ENCODE data around the gene ATP6V0D1.
"Not testable (repeated sequence)": the region's sequence is repeated elsewhere in the genome, so short reads cannot be mapped to it uniquely, and the experiment has no call there.

ATP6V0D1 gene

DNA sequence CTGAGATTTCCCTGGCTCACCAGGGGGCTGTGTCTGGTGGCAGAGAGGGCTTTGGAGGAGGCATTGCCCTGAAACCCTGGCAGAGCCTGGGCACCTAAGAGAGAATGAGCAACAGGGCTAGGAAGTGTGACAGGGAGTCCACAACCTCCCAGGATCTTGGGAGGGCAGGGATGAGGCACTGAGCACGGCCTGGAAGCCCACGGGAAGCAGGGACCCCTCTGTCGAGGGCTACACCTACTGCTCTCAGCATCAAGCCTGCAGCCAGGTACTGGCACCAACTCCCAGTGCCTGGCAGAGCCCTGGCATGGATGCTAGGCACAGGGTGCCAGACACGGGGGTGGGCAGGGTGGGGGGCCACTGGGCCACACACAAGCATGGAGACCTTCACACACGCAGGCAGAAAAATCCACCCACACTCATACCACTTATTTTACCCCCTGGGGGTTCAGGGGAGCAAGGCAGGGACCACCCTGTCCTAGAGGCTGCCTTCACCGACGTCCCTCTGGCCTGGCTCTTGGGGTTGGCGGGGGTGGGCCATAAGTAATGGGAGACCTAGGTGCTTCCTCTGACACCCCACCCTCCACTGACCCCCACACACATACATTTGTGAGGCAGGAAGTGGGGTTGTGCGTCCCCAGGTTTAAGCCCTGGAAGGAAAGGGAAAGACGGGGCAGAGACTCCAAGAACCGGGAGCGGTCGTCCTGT lies 51.0 kb downstream of the ATP6V0D1 start:
- DNase-seq (ENCODE audit: low read depth in 1 of 2, low spot score in 1 of 2): no peak

DNA sequence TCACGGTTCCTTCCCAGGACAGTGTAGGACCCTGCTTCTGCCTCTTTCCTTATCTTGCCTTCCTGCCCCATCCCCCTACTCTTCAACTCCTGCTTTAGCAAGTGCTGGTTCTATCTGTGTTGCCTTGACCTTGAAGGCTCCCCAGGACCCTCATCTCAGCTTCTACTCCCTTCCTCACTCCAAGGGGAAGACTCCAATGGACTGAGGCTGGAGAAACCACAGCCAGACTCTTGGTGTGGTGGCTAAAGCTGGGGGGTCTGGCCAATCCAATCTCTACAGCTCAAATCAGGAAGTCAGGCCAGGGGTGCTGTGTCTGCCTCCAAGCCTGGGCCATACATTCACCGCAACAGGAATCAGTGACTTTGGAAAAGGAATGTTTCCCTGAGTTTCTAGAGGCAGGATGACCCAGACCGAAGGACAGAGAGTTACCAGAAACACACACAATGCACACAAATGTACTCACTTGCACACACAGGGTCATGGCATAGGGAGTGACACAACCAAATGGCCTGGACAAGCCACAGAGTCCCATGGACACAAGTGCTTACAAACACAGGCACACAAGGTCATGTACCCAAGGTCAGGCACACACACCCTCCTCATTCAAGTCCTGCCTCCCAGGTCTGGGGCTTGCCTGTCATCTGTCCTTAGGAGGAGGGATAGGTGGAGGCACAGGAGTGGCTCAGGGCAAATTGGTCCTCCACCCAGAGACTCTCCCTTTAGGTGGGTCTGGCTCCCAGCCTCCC lies 51.7 kb downstream of the ATP6V0D1 start:
- no peak for DNase-seq (ENCODE audit: low read depth in 1 of 2, low spot score in 1 of 2)

DNA sequence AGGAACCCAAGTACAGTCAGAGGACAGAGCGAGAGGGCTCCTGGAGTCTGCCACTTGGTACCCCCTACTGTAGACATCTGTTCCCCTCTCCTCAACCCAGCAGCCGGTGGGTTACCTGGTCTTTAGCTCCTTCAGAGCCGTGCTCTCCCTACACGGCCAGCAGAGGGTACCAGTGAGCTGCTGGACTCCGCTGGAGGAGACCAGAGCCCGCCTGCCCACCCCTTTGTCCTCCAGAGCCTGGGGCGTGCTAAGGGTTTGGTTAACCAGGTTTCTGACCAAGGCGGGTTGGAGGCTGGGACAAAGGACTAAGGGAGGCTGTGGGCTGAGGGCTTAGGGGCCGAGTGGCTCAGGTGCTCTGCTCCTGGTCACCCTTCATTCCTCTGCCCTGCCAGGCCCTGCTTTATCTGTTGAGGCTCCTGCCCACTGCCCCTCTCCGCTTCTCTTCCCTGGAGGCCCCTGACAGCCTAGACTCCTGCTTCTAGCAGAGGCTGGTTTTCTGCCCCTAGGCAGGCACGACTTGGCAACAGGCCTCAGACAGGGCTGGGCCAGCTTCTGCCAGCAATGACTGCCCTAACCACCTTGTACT lies 52.7 kb downstream of the ATP6V0D1 start:
- DNase-seq (ENCODE audit: low read depth in 1 of 2, low spot score in 1 of 2): peak in 1 of 2 donors; percentile 36

DNA sequence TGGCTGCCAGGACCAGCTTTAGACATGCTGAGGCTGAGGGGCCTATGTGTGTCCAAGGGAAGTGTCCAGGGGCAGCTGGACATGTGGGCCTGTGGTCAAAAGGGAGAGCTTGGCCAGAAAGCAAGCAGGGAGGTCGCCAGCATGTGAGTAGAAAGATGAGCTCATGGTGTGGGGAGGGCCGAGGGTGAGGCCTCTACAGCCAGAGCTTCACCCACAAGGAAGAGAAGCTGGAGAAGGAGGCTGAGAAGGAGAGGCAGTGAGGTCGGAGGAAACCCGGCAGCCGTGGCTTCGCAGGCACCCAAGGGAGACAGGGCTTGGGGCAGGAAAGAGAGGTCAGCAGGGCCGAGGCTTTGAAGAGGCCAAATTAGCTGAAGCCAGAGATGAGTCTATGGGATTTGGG lies 54.0 kb downstream of the ATP6V0D1 start:
- no peak for DNase-seq (ENCODE audit: low read depth in 1 of 2, low spot score in 1 of 2)

DNA sequence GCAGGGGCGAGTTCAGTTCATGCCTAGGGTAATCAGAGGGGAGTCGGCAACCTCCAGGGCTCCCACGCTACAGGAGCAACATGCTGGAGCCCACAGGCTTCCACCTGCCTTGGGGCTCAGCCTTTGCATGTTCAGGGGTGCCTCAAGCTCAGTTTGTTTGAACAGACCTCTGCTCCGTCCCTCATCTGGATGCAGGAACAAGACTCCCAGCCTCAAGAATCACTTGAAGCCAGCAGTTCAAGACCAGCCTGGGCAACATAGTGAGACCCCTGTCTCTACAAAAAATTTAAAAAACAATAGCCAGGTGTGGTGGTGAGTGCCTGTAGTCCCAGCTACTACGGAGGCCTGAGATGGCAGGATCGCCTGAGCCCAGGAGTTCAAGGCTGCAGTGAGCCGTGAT lies 54.9 kb downstream of the ATP6V0D1 start:
- DNase-seq (ENCODE audit: low read depth in 1 of 2, low spot score in 1 of 2): no peak

DNA sequence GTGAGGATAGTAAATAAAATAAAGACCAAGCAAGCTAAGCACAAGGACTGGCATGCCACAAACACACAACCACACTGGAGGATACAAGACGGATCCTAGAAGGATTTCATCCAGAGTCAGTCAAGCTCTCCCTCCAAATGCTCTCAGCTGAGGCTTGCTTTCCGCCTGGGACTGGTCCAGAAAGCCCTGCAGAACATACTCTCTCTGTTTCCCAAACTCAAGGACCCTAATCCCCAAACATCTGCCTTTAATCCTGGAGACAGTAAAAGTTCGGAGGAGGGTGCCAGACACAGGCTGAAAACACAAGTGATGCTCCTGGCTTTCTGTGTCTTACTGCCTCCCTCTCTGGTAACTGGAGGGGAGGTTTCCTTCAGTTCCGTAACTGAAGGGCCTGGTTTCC lies 55.4 kb downstream of the ATP6V0D1 start:
- no peak for DNase-seq (ENCODE audit: low read depth in 1 of 2, low spot score in 1 of 2)

DNA sequence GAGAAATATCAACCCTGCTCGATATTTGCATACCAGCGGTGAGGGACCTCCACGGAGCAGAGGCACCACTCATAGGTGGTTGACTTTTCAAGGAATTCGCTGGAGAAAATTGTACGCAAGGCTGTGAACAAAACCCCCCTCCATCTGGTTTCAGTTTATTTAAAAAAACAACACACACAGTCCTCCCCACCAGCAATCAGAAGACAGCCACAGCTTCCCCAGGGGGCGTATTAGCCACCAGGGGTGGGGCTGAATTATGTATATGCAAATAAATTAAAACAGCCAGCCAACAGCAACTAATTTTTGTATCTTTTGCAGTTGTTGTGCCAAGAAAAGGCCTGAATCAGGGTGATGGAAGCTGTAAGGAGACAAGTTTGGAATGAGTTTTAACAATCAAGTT lies 55.9 kb downstream of the ATP6V0D1 start:
- DNase-seq (ENCODE audit: low read depth in 1 of 2, low spot score in 1 of 2): no peak

DNA sequence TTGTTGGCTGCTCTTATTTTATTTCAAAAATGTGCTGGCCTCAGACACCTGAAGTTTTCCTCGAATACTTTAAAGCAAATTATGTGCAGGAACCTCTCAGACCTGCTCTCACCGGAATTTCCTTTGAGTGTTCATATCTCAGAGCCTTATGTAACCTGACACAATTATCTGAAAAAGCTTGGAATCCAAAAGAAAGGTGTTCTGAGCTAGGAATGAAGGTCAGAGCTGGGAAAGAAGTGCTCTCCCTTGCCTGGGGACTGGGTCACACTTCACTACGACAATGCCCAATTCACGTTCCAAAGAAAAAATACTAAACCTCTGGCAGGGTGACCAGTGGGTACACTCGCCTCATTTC lies 56.7 kb downstream of the ATP6V0D1 start:
- DNase-seq (ENCODE audit: low read depth in 1 of 2, low spot score in 1 of 2): no peak

DNA sequence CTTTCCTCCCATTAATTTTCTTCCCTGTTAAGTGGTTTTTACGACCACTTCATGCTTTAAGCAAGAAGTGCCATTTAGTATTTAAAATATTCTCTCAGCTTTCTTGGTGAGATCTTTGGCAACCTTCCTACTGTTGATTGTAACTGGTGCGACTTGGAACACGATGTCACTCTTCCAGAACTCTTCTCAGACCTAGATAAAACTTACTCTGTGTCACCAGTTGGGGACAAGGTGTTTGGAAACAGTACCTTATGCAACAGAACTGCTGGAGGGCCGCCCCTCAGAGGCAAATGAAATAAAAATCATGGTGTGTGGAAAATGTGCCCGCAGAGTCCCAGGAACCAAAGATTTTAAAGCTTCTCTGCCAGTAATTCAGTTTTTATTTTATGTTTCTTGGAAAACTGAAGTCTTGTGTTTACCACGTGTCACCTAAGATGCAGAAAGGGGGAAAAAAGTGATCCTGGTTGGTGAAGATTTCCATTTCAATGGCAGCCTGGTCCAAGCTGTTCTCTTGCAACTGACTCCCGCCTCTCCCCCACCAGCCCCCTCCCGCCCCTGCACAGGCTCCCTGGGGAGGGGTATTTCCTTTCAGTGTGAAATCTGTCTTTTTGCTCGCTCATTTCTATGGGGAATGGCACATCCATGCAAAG lies 57.2 kb downstream of the ATP6V0D1 start:
- no peak for DNase-seq (ENCODE audit: low read depth in 1 of 2, low spot score in 1 of 2)

DNA sequence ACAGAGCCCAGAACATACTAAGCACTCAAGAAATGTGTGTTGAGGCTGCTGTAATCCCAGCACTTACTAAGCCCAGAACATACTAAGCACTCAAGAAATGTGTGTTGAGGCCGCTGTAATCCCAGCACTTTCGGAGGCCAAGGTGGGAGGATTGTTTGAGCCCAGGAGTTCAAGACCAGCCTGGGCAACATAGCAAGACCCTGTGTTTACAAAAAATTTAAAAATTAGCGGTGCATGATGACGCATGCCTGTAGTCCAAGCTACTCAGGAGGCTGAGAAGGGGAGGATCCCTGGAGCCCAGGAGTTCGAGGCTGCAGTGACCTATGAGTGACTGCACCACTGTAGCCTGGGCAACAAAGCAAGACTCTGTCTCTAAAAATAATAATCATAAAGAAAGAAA lies 57.9 kb downstream of the ATP6V0D1 start:
- DNase-seq (ENCODE audit: low read depth in 1 of 2, low spot score in 1 of 2): no peak

DNA sequence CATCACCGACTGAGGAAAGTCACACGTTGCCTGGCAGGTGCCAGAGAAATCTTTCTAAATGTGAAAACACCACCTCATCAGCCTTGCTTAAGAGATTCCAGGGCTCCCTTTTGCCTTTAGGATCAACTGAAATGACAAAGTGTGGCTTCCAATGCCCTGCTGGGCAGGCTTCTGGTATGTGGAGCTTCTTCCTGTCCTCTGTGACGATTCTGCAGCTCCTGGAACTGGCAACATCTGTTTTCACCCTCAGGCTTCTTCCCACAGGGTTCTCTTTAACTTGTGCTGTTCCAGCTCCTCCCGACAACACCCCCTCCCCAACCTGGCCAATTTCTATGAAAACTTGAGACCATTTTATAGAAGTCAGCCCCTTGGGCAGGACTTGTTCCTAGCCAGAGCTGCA lies 59.9 kb downstream of the ATP6V0D1 start:
- no peak for DNase-seq (ENCODE audit: low read depth in 1 of 2, low spot score in 1 of 2)

DNA sequence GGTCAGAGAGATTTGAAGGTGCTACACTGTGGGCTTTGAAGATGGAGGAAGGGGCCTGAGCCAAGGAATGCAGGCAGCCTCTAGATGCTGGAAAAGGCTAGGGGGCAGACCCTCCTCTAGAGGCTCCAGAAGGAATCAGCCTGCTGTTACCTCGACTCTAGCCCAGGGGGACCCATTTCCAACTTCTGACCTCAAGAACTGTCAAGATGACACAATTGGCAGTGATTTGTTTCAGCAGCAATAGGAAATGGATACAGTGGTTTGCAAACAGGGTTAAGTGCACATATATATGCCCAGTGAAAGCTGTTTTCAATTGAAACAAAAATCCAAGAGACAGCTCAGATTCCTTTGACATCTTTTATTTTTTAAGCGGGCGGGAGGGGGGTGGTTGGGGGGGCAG lies 61.0 kb downstream of the ATP6V0D1 start:
- no peak for DNase-seq (ENCODE audit: low read depth in 1 of 2, low spot score in 1 of 2)

DNA sequence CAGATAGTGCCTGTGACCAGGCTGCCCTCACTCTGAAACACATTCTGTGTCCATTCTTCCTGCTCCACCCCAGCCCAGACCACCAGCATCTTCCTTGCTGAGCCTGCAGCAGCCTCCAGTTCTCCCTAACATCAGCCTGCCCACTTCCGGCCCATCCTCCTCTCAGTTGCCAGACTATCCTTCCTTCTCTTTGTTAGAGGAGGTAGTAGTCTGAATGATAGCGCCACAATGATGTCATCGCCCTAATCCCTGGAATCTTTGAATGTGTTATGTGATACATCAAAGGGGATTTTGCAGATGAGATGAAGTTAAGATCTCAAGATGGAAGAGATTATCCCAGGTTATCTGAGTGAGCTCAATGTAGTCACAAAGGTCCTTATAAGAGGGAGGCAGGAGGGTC lies 61.5 kb downstream of the ATP6V0D1 start:
- DNase-seq (ENCODE audit: low read depth in 1 of 2, low spot score in 1 of 2): no peak

DNA sequence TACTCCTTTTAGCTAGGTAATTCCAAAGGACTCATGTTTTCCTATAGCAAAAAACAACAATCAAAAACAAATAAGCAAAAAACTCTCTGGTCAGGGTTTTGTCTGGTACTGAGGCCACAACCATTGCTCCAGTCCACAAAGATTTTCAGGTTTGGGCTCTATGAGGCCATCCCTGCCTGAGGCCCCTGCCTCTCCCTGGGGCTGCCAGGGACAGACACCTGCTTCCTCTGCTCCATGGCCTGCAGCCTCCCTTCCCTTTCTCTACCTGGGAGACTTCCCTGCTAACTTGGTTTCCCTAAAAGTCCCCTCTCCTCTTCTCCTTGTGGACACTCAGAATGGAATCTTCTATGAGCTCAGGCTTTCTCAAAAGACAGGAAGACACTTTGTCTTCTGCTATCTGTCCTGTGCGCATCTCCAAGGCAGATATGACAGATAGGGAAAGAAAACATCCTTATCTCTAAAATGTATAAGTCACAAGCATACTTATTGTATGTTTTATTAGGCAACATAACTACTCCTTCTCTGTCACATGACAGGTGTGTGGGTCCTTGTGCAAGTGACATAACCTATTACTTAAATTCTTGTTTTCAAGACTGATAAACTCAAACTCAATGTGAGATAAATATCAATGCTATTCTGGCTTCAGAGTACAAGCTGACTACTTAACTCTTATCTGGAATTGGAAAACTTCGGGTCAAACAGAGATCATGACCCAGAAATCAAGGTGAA lies 63.5 kb downstream of the ATP6V0D1 start:
- no peak for DNase-seq (ENCODE audit: low read depth in 1 of 2, low spot score in 1 of 2)

DNA sequence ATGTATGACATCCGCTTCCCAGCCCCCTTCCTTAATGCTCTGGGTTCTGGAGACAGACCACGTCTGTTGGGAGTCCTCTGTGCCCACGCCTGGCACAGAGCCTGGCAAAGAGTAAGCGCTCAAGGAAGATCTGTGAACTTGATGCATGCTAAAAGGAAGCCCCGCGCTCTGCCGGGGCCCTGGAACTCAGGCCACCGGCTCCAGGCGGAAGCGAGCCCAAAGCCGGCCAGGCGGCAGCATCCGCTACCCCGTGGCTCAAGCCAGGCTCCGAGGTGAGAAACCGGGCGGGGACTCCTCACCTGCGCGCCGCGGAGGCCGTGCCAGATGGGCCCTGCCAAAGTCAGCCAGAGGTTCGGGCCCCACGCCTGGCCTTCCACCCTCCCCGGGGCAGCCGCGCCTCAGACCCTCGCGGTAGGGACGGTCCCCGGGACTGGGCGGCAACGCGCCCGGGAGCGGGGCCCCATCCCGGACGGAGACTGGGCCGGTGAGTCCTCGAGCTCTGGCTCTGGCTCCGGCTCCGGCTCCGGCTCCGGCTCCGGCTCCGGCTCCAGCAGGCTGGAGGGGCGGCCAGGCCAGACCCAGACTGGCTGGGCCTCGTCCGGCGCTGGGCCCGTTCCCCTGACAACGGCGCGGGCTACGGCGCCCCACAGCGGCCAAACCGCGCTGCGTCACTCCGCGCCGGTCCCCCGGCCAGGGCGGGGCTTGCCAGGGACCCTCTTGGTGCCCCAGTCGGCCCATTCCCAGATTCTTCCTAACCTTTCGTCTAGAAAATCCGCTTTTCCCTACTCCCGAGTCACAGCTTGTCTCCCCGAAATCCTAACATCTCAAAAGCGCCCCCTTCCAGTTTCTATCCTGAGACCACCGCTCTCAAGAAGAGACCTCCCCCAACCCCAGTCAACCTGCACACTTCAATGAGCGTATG lies 64.8 kb downstream of the ATP6V0D1 start, which contains the start of gene ZDHHC1:
TSS of gene ZDHHC1 (minus strand) at position 606 of the 922 bp plus-strand sequence. CDS start 8,702 bp downstream, outside the sequence.
- peak in 1 of 2 donors; percentile 40 for DNase-seq (ENCODE audit: low read depth in 1 of 2, low spot score in 1 of 2)

DNA sequence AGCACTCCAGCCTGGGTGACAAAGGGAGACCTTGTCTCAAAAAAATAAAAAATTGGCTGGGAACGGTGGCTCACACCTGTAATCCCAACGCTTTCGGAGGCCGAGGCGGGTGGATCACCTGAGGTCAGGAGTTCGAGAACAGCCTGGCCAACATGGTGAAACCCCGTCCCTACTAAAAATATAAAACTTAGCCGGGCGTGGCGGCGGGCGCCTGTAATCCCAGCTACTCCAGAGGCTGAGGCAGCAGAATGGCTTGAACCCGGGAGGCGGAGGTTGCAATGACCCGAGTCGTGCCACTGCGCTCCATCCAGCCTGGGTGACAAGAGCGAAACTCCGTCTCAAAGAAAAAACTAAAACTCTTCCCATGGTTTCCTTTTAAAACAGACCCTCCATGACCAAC lies 65.5 kb downstream of the ATP6V0D1 start:
- DNase-seq (ENCODE audit: low read depth in 1 of 2, low spot score in 1 of 2): not testable (repeated sequence)

DNA sequence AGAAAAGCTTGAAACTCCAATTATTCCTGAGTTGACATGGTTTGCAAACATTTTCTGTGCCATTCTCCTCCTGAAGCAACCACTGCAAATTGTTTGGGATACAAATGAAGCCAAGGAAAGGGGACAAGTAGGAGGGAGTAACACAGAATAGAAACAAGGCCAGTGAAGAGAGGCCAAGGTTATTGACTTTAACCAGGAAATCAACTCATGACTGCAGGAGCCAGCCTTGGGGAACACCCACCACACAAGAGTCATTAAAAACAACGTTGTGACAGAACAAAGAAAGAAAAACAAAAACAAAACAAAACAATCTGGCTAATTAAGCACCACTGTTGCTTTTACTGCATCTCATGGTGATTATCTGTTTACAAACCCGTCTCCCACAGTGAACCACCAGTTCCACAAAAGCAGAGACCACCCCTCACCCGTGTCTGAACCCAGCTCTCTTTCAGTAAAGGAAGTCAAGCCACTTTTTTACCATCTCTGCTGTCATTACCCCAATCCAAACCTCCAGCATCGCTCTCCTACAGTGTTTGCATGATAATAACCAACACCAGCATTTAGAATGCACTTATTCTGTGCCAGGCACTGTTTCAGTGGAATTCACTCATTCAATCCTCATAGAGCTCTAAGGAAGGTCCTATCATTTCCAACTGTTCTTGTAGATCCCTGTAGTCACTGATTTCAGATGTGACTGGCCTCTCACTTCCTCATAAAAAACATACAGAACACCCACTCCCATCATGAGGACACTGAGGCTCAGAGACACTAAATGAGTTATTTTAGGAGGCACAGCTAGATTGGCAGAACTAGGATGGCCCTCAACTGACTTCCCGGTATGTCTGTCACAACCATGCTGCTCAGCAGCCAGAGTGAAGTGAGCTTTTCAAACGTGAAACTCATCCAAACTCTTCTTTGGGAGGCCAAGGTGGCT lies 66.7 kb downstream of the ATP6V0D1 start:
- no peak for DNase-seq (ENCODE audit: low read depth in 1 of 2, low spot score in 1 of 2)

DNA sequence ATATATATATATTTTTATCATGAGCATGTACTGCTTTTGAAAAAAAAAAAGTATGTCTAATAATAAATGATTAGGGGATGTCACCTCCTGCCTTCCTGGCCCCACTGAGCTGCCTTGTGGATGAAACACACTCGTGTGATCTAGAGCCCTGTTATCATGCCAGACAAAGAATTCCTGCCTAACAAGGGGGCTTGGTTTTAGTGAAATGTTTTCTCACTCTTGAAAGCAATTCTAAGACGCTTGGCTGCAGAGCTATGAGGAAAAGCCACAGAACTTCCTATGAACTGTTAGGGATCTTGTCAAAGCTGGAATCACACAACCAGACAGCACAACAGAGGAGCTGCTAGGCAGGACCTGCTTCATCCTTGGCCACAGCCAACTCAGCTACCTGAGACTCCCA lies 68.7 kb downstream of the ATP6V0D1 start:
- no peak for DNase-seq (ENCODE audit: low read depth in 1 of 2, low spot score in 1 of 2)

DNA sequence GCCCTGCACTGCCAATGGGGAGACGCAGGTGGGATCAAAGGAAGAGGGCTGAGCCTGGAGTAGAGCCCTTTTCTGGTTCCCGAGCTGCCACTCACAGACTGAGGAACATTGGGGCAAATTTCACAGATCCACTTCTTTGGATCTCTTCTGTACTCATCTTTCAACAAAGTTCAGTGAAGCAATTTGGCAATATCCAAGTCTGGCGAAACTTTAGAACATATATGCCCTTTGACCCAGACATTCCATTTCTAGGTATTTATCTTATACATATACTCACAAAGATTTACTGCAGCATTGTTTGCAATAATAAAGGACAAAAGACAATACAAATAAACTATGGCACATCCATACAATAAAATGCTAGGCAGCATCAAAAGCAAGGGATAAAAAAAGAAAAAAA lies 69.6 kb downstream of the ATP6V0D1 start:
- no peak for DNase-seq (ENCODE audit: low read depth in 1 of 2, low spot score in 1 of 2)

Measured in stimulated activated CD4-positive, alpha-beta T cell treated with anti-CD3 and anti-CD28 coated beads, Interleukin-15, amount 100 ng/mL, for 1 hour (primary cell).